IPS-18a (cell line): Measurements from ENCODE around the gene MFN2.

Experiments used
- H3K27ac ChIP-seq: one replicate; pipeline ENCODE4 v1.5.1; 2013; ENCODE audit warnings: low read length
- H3K27me3 ChIP-seq: one replicate; pipeline ENCODE4 v1.6.1; 2013; ENCODE audit warnings: mild to moderate bottlenecking, low read length; ENCODE audit not compliant: control insufficient read depth, insufficient read depth
- H3K36me3 ChIP-seq: one replicate; pipeline ENCODE4 v1.6.1; 2013; ENCODE audit warnings: low read depth, low read length; ENCODE audit not compliant: control insufficient read depth
- H3K4me1 ChIP-seq: one replicate; pipeline ENCODE4 v1.6.1; 2013; ENCODE audit warnings: low read depth, low read length; ENCODE audit not compliant: control insufficient read depth
- H3K4me3 ChIP-seq: one replicate; pipeline ENCODE4 v1.5.1; 2013; ENCODE audit warnings: low read length
- H3K9ac ChIP-seq: one replicate; pipeline ENCODE4 v1.6.1; 2013; ENCODE audit warnings: mild to moderate bottlenecking, low read length, moderate library complexity
- H3K9me3 ChIP-seq: one replicate; pipeline ENCODE4 v1.6.1; 2013; ENCODE audit warnings: low read depth, low read length; ENCODE audit not compliant: control insufficient read depth

The MFN2 gene

DNA sequence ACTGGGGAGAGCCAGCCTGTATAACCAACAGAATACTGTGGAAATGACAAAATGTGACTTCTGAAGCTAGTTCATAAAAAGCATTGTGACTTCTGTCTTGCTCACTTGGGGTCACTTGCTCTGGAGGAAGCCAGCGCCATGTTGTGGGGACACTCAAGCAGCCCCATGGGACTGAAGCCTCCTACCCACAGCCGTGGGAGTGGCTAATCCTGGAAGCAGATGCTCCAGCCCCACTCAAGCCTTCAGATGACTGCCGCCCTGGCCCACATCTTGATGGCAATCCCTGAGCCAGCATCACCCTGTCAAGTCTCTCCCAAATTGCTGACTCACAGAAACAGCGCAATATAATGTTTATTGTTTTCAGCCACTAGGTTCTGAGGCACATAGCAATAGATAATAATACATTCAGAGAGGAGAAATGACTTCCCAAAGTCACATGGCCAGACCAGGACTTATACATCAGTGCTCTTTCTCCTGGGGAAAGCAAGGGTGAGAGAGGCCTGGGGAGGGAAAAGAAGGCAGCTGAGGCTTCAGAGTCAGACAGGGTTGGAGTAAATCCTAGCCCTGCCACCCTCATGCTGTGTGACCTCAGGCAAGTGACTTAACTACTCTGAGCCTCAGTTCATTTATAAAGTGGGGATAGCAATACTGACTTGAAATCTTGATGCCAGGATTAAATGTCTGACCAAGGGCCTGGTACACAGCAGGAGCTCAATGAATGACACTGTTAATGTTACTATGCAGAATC, 77.9 kb downstream of the MFN2 start:
- Histone ChIP-seq H3K27ac (no peak overlapping the region), H3K9me3 (no peaks in the 10 kb centered on the region), H3K27me3 (peaks cover 13% of the 10 kb centered on the region), H3K4me3 (no peak overlapping the region), H3K36me3 (no peaks in the 10 kb centered on the region), H3K4me1 (peaks cover 2% of the 10 kb centered on the region), H3K9ac (no peak overlapping the region)

GRCh38 chr1:12059226-12059625, 79.0 kb downstream of the MFN2 start:
- Histone ChIP-seq H3K4me3 (no peak overlapping the region), H3K36me3 (no peaks in the 10 kb centered on the region), H3K27ac (no peak overlapping the region), H3K4me1 (peaks cover 7% of the 10 kb centered on the region), H3K27me3 (peaks cover 24% of the 10 kb centered on the region), H3K9me3 (no peaks in the 10 kb centered on the region), H3K9ac (no peak overlapping the region)

DNA sequence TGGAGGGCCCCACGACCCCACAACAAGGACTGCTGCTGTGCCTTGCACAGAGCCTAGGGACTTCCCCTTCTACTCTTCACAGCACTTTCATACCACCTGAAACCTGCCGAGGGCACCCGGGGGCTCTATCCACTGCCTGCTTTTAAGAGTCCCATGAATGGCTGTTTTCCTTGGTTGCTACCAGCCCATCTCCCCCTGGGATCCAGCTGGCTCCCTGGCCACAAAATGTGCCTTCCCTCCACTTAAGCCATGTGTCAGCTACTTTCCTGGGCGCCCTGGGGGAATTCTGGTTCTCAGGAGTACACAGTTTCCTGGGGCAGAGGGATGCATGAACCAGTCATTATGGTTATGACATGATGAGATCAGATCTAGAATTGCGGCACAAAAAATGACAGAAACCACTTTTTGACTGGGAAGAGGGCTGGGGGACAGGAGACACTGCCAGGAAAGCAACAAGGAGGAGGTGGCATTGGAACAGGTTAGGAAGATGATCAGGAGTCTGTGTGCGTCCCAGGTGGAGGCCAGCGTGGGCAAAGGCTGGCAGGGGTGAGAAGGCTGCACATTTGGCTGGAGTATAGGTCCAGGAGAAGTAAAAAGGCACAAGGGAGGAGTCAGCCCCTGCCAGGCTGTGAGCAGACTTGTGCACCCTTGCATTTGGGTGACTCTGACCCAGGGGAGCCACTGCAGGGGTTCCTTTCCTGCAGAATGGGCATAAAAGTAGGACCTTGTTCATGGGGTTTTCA, 79.6 kb downstream of the MFN2 start:
- Histone ChIP-seq H3K9me3 (no peaks in the 10 kb centered on the region), H3K4me1 (peaks cover 13% of the 10 kb centered on the region), H3K36me3 (no peaks in the 10 kb centered on the region), H3K27me3 (peaks cover 30% of the 10 kb centered on the region), H3K9ac (no peak overlapping the region), H3K4me3 (no peak overlapping the region), H3K27ac (no peak overlapping the region)

DNA sequence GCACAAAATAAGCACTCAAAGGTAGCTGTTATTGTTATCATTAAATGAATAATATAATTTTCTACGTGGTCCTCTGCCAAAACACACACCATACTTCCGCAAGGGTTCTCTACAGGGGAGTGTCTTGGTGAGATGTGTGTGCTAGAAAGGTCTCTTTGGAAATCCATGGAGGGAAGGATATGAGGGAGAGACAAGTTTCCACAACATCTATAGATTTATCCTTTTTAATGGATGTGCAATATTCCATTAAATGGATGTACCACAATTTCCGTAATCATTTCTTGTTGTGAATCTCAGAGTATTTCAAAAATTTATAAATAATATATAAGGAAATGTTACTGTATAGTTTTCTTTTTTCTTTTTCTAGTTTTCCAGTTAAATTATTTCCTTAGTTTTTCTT, 80.3 kb downstream of the MFN2 start:
- Histone ChIP-seq H3K36me3 (no peaks in the 10 kb centered on the region), H3K9me3 (no peaks in the 10 kb centered on the region), H3K9ac (no peak overlapping the region), H3K27me3 (peaks cover 31% of the 10 kb centered on the region), H3K4me1 (peaks cover 13% of the 10 kb centered on the region), H3K4me3 (no peak overlapping the region), H3K27ac (no peak overlapping the region)
